ENCODE results near the gene PTPN7.

The PTPN7 gene

DNA sequence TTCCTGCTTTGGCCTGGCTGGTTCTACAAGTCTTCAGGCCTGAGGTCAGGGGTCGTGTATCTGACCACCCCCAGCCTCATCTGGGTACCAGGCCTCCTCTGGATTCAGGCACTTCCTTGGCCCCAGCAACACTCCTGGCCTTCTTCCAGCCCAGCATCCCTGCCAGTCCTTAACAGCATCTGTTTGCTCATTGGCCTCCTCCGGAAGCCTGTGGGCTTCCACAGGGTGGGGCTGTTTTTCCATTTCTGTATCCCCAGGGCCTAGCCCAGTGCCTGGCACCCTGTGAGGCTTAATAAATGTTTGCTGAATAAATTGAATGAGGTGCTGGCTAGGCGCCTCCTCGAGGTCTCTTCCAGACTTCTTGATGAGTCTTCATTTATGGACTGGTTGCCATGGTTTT is 59.2 kb downstream of the PTPN7 start:
- no peak overlapping the region for H3K9ac ChIP-seq (ENCODE audit: low read depth, low read length, poor library complexity, severe bottlenecking)
- H3K4me2 ChIP-seq (ENCODE audit: low read depth, low read length, poor library complexity, severe bottlenecking): no peak overlapping the region
- H3K4me1 ChIP-seq (ENCODE audit: insufficient read depth, low read length, poor library complexity, severe bottlenecking): no peaks in the 10 kb centered on the region
- H3K4me3 ChIP-seq (ENCODE audit: low read length, poor library complexity, severe bottlenecking): no peak overlapping the region
- H3K27me3 ChIP-seq (ENCODE audit: insufficient read depth, low read length, poor library complexity, severe bottlenecking): no peaks in the 10 kb centered on the region
- H2AFZ ChIP-seq (ENCODE audit: low read length): no peak overlapping the region
- no peaks in the 10 kb centered on the region for H3K9me2 ChIP-seq (replicated peaks; ENCODE audit: low read depth, low read length)
- no peaks in the 10 kb centered on the region for H3F3A ChIP-seq (ENCODE audit: low read depth)
- H3K79me2 ChIP-seq (ENCODE audit: insufficient read depth, low read length): no peaks in the 10 kb centered on the region
- TF ChIP-seq CTCF (conservative IDR thresholded peaks at IDR 0.05; ENCODE audit: low read length): no peak
- TF ChIP-seq EZH2phosphoT487 (IDR thresholded peaks at IDR 0.05; ENCODE audit: borderline replicate concordance): no peak
- H3K9me3 ChIP-seq (ENCODE audit: insufficient read depth, low read depth, low read length): no peaks in the 10 kb centered on the region
- no peaks in the 10 kb centered on the region for H3K36me3 ChIP-seq (ENCODE audit: insufficient read depth, low read length)
- no peaks in the 10 kb centered on the region for H4K20me1 ChIP-seq (ENCODE audit: insufficient read depth, low read length, poor library complexity, severe bottlenecking)
